Bronchial epithelial cell (primary cell): ENCODE data around the gene PLSCR1. TPM values are rescaled to one million over a fixed set of nuclear protein-coding genes. Genes with fewer than 3 reads are reported as not detected.
A peak's percentile ranks its signal among the peaks of the same experiment; 100 is the strongest.

Source experiments
- DNase-seq: peaks from one replicate; pipeline ENCODE4 v3.0.0-alpha.2; 2010; ENCODE audit warnings: low read depth
- FAIRE-seq: peaks from 2 replicates; lab custom pipeline; 2011; peaks lifted over from hg19 to GRCh38; lab: Jason Lieb, UNC
- H3K27me3 ChIP-seq: 2 replicates; pipeline ENCODE4 v1.5.1; 2011; ENCODE audit warnings: low read length; ENCODE audit not compliant: control insufficient read depth, insufficient read depth
- H3K36me3 ChIP-seq: 2 replicates; pipeline ENCODE4 v1.5.1; 2011; ENCODE audit warnings: low read length; ENCODE audit not compliant: control insufficient read depth, insufficient read depth
- H3K4me3 ChIP-seq: 2 replicates; pipeline ENCODE4 v1.5.1; 2011; ENCODE audit warnings: mild to moderate bottlenecking, low read depth, low read length, control low read depth
- CTCF ChIP-seq: IDR thresholded peaks from 2 replicates; pipeline ENCODE4 v1.5.1; 2011; ENCODE audit warnings: mild to moderate bottlenecking, moderate library complexity, low read length, control low read depth, inconsistent platforms; ENCODE audit not compliant: insufficient read depth, severe bottlenecking
- total RNA-seq: library from RNA; depleted of rRNA; stranded (reverse); fragments of >200 nt; gene quantifications from 2 replicates; pipeline ENCODE4 v1.2.1, GENCODE V29; 2014

PLSCR1 gene
- total RNA-seq, 1 donor from 2014 or later, result 32.1 TPM

- TF ChIP-seq CTCF, result no peak
- FAIRE-seq (no peak), DNase-seq (peak; percentile 26)
- Histone ChIP-seq H3K27me3 (no peaks in the 10 kb centered on the region), H3K36me3 (no peaks in the 10 kb centered on the region), H3K4me3 (no peak overlapping the region)
These were observed 21.7 kb upstream of the PLSCR1 start for GRCh38 chr3:146566138-146566537.

- TF ChIP-seq CTCF, result no peak
- no peak for DNase-seq
- no peak for FAIRE-seq
- H3K36me3 ChIP-seq, result no peaks in the 10 kb centered on the region
- H3K4me3 ChIP-seq, result no peak overlapping the region
- H3K27me3 ChIP-seq, result no peaks in the 10 kb centered on the region
These were observed 17.5 kb upstream of the PLSCR1 start for GRCh38 chr3:146561879-146562278.

- Histone ChIP-seq H3K27me3 (no peaks in the 10 kb centered on the region), H3K4me3 (no peak overlapping the region), H3K36me3 (no peaks in the 10 kb centered on the region)
- FAIRE-seq (no peak), DNase-seq (no peak)
- TF ChIP-seq CTCF, result no peak
These were observed 17.1 kb upstream of the PLSCR1 start for GRCh38 chr3:146561463-146561862.

- TF ChIP-seq CTCF, result no peak
- H3K4me3 ChIP-seq, result no peak overlapping the region
- H3K27me3 ChIP-seq, result no peaks in the 10 kb centered on the region
- FAIRE-seq (no peak), DNase-seq (no peak)
- no peaks in the 10 kb centered on the region for H3K36me3 ChIP-seq
These were observed 16.3 kb upstream of the PLSCR1 start for GRCh38 chr3:146560678-146561077.

- FAIRE-seq, result no peak
- DNase-seq, result peak; percentile 62
- H3K4me3 ChIP-seq, result no peak overlapping the region
- TF ChIP-seq CTCF, result no peak
- no peaks in the 10 kb centered on the region for H3K27me3 ChIP-seq
- H3K36me3 ChIP-seq, result no peaks in the 10 kb centered on the region
These were observed 15.0 kb upstream of the PLSCR1 start for GRCh38 chr3:146559388-146559787.

GRCh38 chr3:146558781-146559180 lies 14.4 kb upstream of the PLSCR1 start:
- no peak for FAIRE-seq
- Histone ChIP-seq H3K36me3 (no peaks in the 10 kb centered on the region), H3K27me3 (no peaks in the 10 kb centered on the region), H3K4me3 (no peak overlapping the region)
- DNase-seq, result no peak
- TF ChIP-seq CTCF, result no peak
